IMR-90 (cell line): Measurements from ENCODE around the gene ZNF544. TPM values are rescaled to one million over a fixed set of nuclear protein-coding genes. Genes with fewer than 3 reads are reported as not detected.

ENCODE experiments used
- ATAC-seq: fragments of 200-7000 bp; cut with Tn5 transposase; 2 replicates; pipeline ENCODE4 v1.9.1; 2020; ENCODE audit warnings: low read depth, mild to moderate bottlenecking, moderate library complexity
- BruUV-seq: library from RNA; stranded (reverse); fragments of 400-500 nt; replicated peaks from 2 replicates; lab custom pipeline; 2021; lab: Mats Ljungman, UMichigan
- CTCF ChIA-PET: fragments of 300-600 bp; formaldehyde crosslinking; extraction: SDS; loops from one replicate; lab custom pipeline; 2021; ENCODE audit warnings: antibody characterized with exemption; lab: Yijun Ruan, JAX
- POLR2A ChIA-PET: fragments of 300-600 bp; sonication (Branson Sonifier 250); formaldehyde crosslinking; loops from one replicate; lab custom pipeline; 2022; ENCODE audit warnings: antibody characterized with exemption; ENCODE audit not compliant: unreplicated experiment; lab: Charles Lee
- DNase-seq: peaks from one replicate; pipeline ENCODE4 v3.0.0; 2013
- H2AFZ ChIP-seq: replicated peaks from 2 replicates; pipeline ENCODE3; 2013; ENCODE audit warnings: low read length, mild to moderate bottlenecking; ENCODE audit not compliant: poor library complexity
- H2AK5ac ChIP-seq: 2 replicates; pipeline ENCODE4 v1.6.1; 2013; ENCODE audit warnings: low read depth, low read length, inconsistent platforms
- H2AK9ac ChIP-seq: replicated peaks from 2 replicates; pipeline ENCODE3; 2013; ENCODE audit warnings: mild to moderate bottlenecking, low read depth, low read length, moderate library complexity; ENCODE audit not compliant: poor library complexity
- H2BK120ac ChIP-seq: 2 replicates; pipeline ENCODE4 v1.6.1; 2013; ENCODE audit warnings: low read depth, low read length, inconsistent platforms
- H2BK15ac ChIP-seq: 3 replicates; pipeline ENCODE4 v1.6.1; 2013; ENCODE audit warnings: low read depth, low read length, inconsistent platforms
- H2BK20ac ChIP-seq: 2 replicates; pipeline ENCODE4 v1.6.1; 2013; ENCODE audit warnings: low read depth, mild to moderate bottlenecking, inconsistent platforms, low read length, moderate library complexity
- H2BK5ac ChIP-seq: 2 replicates; pipeline ENCODE4 v1.6.1; 2013; ENCODE audit warnings: mild to moderate bottlenecking, low read depth, low read length, inconsistent platforms; ENCODE audit not compliant: poor library complexity, severe bottlenecking
- H3K14ac ChIP-seq: replicated peaks from 2 replicates; pipeline ENCODE4 v1.6.1; 2013; ENCODE audit warnings: low read depth, low read length, inconsistent platforms
- H3K18ac ChIP-seq: 2 replicates; pipeline ENCODE4 v1.6.1; 2013; ENCODE audit warnings: low read depth, low read length, control low read depth
- H3K23ac ChIP-seq: 2 replicates; pipeline ENCODE4 v1.6.1; 2013; ENCODE audit warnings: low read depth, low read length, inconsistent platforms
- H3K27ac ChIP-seq: 2 replicates; pipeline ENCODE4 v1.5.1; 2013; ENCODE audit warnings: mild to moderate bottlenecking, control low read depth, low read length; ENCODE audit not compliant: insufficient read depth
- H3K27me3 ChIP-seq: 2 replicates; pipeline ENCODE4 v1.6.1; 2013; ENCODE audit warnings: low read length; ENCODE audit not compliant: control insufficient read depth, insufficient read depth
- H3K36me3 ChIP-seq: 2 replicates; pipeline ENCODE4 v1.6.1; 2013; ENCODE audit warnings: low read length, mixed read lengths; ENCODE audit not compliant: control insufficient read depth, insufficient read depth
- H3K4ac ChIP-seq: 2 replicates; pipeline ENCODE4 v1.6.1; 2013; ENCODE audit warnings: low read depth, low read length, inconsistent platforms
- H3K4me1 ChIP-seq: 2 replicates; pipeline ENCODE4 v1.6.1; 2013; ENCODE audit warnings: low read length, mixed read lengths; ENCODE audit not compliant: control insufficient read depth, insufficient read depth
- H3K4me2 ChIP-seq: 2 replicates; pipeline ENCODE4 v1.6.1; 2013; ENCODE audit warnings: low read depth, mild to moderate bottlenecking, control low read depth, low read length, moderate library complexity
- H3K4me3 ChIP-seq: 2 replicates; pipeline ENCODE4 v1.5.1; 2013; ENCODE audit warnings: low read depth, mild to moderate bottlenecking, control low read depth, low read length, moderate library complexity; ENCODE audit not compliant: insufficient read depth
- H3K56ac ChIP-seq: 2 replicates; pipeline ENCODE4 v1.6.1; 2013; ENCODE audit warnings: low read length, inconsistent platforms; ENCODE audit not compliant: insufficient read depth; ENCODE audit errors: extremely low read depth
- H3K79me1 ChIP-seq, 2 experiments: 2 replicates each; pipeline ENCODE4 v1.6.1; 2013; ENCODE audit warnings: low read length in 2 of 2, inconsistent platforms in 1 of 2, low read depth in 1 of 2
- H3K9ac ChIP-seq: 2 replicates; pipeline ENCODE4 v1.6.1; 2013; ENCODE audit warnings: low read depth, low read length, control low read depth
- H3K9me1 ChIP-seq: 2 replicates; pipeline ENCODE4 v1.6.1; 2013; ENCODE audit warnings: low read length, inconsistent platforms; ENCODE audit not compliant: insufficient read depth
- H3K9me3 ChIP-seq: 2 replicates; pipeline ENCODE4 v1.6.1; 2013; ENCODE audit warnings: low read length; ENCODE audit not compliant: control insufficient read depth, insufficient read depth
- H4K20me1 ChIP-seq: 2 replicates; pipeline ENCODE4 v1.6.1; 2013; ENCODE audit warnings: low read length, inconsistent platforms; ENCODE audit not compliant: insufficient read depth
- H4K5ac ChIP-seq: 2 replicates; pipeline ENCODE4 v1.6.1; 2013; ENCODE audit warnings: mild to moderate bottlenecking, low read depth, low read length, control low read depth
- H4K8ac ChIP-seq, 2 experiments: 2 replicates each; pipeline ENCODE4 v1.6.1; 2013; ENCODE audit warnings: low read depth in 2 of 2, low read length in 2 of 2, control low read depth in 1 of 2, inconsistent platforms in 1 of 2
- H4K91ac ChIP-seq: 2 replicates; pipeline ENCODE4 v1.6.1; 2013; ENCODE audit warnings: low read depth, low read length, inconsistent platforms; ENCODE audit not compliant: insufficient read depth
- BHLHE40 ChIP-seq: fragments of 150-350 bp; IDR thresholded peaks from 2 replicates; pipeline ENCODE4 v1.6.1; 2016; ENCODE audit warnings: mild to moderate bottlenecking, low read depth, low read length
- CEBPB ChIP-seq: IDR thresholded peaks from 2 replicates; pipeline ENCODE4 v1.6.1; 2012; ENCODE audit warnings: low read depth, low read length, improper control_type of control experiment
- CHD1 ChIP-seq: IDR thresholded peaks from 2 replicates; pipeline ENCODE4 v1.6.1; 2012; ENCODE audit warnings: low read depth, low read length, improper control_type of control experiment
- ELK1 ChIP-seq: fragments of 150-350 bp; IDR thresholded peaks from 2 replicates; pipeline ENCODE4 v1.6.1; 2016; ENCODE audit warnings: low read depth, mild to moderate bottlenecking, low read length, moderate library complexity, borderline replicate concordance
- FOS ChIP-seq: fragments of 150-350 bp; IDR thresholded peaks from 2 replicates; pipeline ENCODE4 v1.6.1; 2016; ENCODE audit warnings: low read depth, low read length
- MAFK ChIP-seq: IDR thresholded peaks from 2 replicates; pipeline ENCODE4 v1.6.1; 2012; ENCODE audit warnings: low read depth, low read length, improper control_type of control experiment
- MAZ ChIP-seq: IDR thresholded peaks from 2 replicates; pipeline ENCODE4 v1.6.1; 2012; ENCODE audit warnings: low read depth, mild to moderate bottlenecking, low read length, improper control_type of control experiment, moderate library complexity, borderline replicate concordance
- MXI1 ChIP-seq: IDR thresholded peaks from 2 replicates; pipeline ENCODE4 v1.6.1; 2012; ENCODE audit warnings: low read depth, mild to moderate bottlenecking, low read length, moderate library complexity, borderline replicate concordance
- NFE2L2 ChIP-seq: fragments of 150-350 bp; IDR thresholded peaks from 2 replicates; pipeline ENCODE4 v1.6.1; 2016; ENCODE audit warnings: low read depth, mild to moderate bottlenecking, low read length
- POLR2A ChIP-seq: IDR thresholded peaks from 2 replicates; pipeline ENCODE4 v1.6.1; 2012; ENCODE audit warnings: mild to moderate bottlenecking, low read depth, low read length
- RAD21 ChIP-seq: IDR thresholded peaks from 2 replicates; pipeline ENCODE4 v1.6.1; 2012; ENCODE audit warnings: low read length, improper control_type of control experiment
- RCOR1 ChIP-seq: IDR thresholded peaks from 2 replicates; pipeline ENCODE4 v1.6.1; 2012; ENCODE audit warnings: mild to moderate bottlenecking, low read length, improper control_type of control experiment; ENCODE audit not compliant: insufficient replicate concordance
- RFX5 ChIP-seq: IDR thresholded peaks from 2 replicates; pipeline ENCODE4 v1.8.0; 2012; ENCODE audit warnings: low read depth, mild to moderate bottlenecking, low read length, moderate library complexity
- SMC3 ChIP-seq: fragments of 150-350 bp; IDR thresholded peaks from 2 replicates; pipeline ENCODE4 v1.6.1; 2016; ENCODE audit warnings: low read depth, mild to moderate bottlenecking, antibody characterized with exemption, low read length, moderate library complexity
- USF2 ChIP-seq: fragments of 150-350 bp; IDR thresholded peaks from 2 replicates; pipeline ENCODE4 v1.6.1; 2017; ENCODE audit warnings: mild to moderate bottlenecking, antibody characterized with exemption, low read length, low read depth
- WGBS, 2 experiments: methylation state at CpG; one replicate each; pipeline versions ENCODE4 v1.1.5 to v1.1.7; 2013; ENCODE audit warnings: missing lambda C conversion rate in 2 of 2; ENCODE audit not compliant: insufficient read length in 1 of 2; ENCODE audit errors: extremely low coverage in 2 of 2; 5-methylcytosine and 5-hydroxymethylcytosine counted together
- dilution Hi-C: fragments of 300-500 bp; cut with HindIII; formaldehyde crosslinking; loops from one replicate; pipeline ENCODE4 v1.14.3; 2018; ENCODE audit warnings: low sequenced_read_pairs; ENCODE audit not compliant: unreplicated experiment
- in situ Hi-C: fragments of 300-500 bp; cut with MboI; formaldehyde crosslinking; loops from 3 replicates; pipeline ENCODE4 v1.14.3; 2019; ENCODE audit warnings: low sequenced_read_pairs, inconsistent platforms, mixed read lengths
- intact Hi-C: fragments of 100-400 bp; cut with micrococcal nuclease; formaldehyde crosslinking; loops from 2 replicates; pipeline ENCODE4 v1.10.0; 2022
- polyA plus RNA-seq, 3 experiments: library from polyadenylated mRNA; depleted of rRNA; stranded (reverse); fragments of >200 nt; gene quantifications; 2 replicates each; pipeline ENCODE4 v1.2.3, GENCODE V29; 2012; ENCODE audit warnings: low replicate concordance in 1 of 3
- total RNA-seq: library from RNA; depleted of rRNA; stranded (reverse); fragments of >200 nt; gene quantifications from 2 replicates; pipeline ENCODE4 v1.2.3, GENCODE V29; 2012
- TF ChIP-seq, protein P1 (sequence below): conservative IDR thresholded peaks from 2 replicates; pipeline ENCODE4 v1.5.1; 2012; ENCODE audit warnings: mild to moderate bottlenecking, low read depth, low read length, improper control_type of control experiment

Gene ZNF544
- total and polyA plus RNA-seq, 2 of the 4 experiments (the other 2 are of a cell fraction) = 19.3 to 45.9 TPM

- WGBS, 2 experiments = 88% methylated on average over 1 of the region's 3 CpGs; no CpG with 5 or more reads in 1 of the 2 experiments
Observed at GRCh38 chr19:58268344-58268743, 39.6 kb downstream of the ZNF544 start.

More at GRCh38 chr19:58268344-58268743, 39.6 kb downstream of the ZNF544 start:
- no peak overlapping the region for H2BK20ac ChIP-seq
- ChIA-PET CTCF (no interaction called here), POLR2A (interaction anchor here (0.5 kb wide), 1 partner anchor 32 kb away, joined by 3 read pairs; no protein-coding TSS in a partner anchor)
- no peak overlapping the region for H3K4ac ChIP-seq
- dilution Hi-C loops = no loop called here
- no peak overlapping the region for H2AK5ac ChIP-seq
- H2AFZ ChIP-seq = no peak overlapping the region
- H3K4me3 ChIP-seq = no peak overlapping the region
- H3K36me3 ChIP-seq = peaks cover 52% of the 10 kb centered on the region
- no peak for DNase-seq
- H3K9me1 ChIP-seq = no peaks in the 10 kb centered on the region
- no TSS peak for BruUV-seq
- H3K9me3 ChIP-seq = peaks cover 91% of the 10 kb centered on the region
- peaks cover 4 to 6% of the 10 kb centered on the region in 2 experiments; a peak in 2 of 4 replicates for H3K79me1 ChIP-seq
- H3K27me3 ChIP-seq = no peaks in the 10 kb centered on the region
- H3K56ac ChIP-seq = no peak overlapping the region
- no peak overlapping the region for H3K4me2 ChIP-seq
- no peak overlapping the region for H4K5ac ChIP-seq
- H2AK9ac ChIP-seq = no peak overlapping the region
- no peak overlapping the region for H2BK5ac ChIP-seq
- H3K4me1 ChIP-seq = no peaks in the 10 kb centered on the region
- H4K91ac ChIP-seq = no peak overlapping the region
- no peak for ATAC-seq
- intact Hi-C loops = no loop called here
- H4K20me1 ChIP-seq = no peaks in the 10 kb centered on the region
- H4K8ac ChIP-seq = no peak overlapping the region
- H2BK120ac ChIP-seq = no peak overlapping the region
- no peak overlapping the region for H3K9ac ChIP-seq
- H3K23ac ChIP-seq = no peak overlapping the region
- no peak overlapping the region for H2BK15ac ChIP-seq
- TF ChIP-seq FOS = no peak
- no peak for TF ChIP-seq BHLHE40
- TF ChIP-seq POLR2A = no peak
- no peak for TF ChIP-seq ELK1
- TF ChIP-seq CEBPB = no peak
- TF ChIP-seq MXI1 = no peak
- TF ChIP-seq MAFK = no peak
- TF ChIP-seq RFX5 = no peak
- no peak for TF ChIP-seq RCOR1
- TF ChIP-seq NFE2L2 = no peak
- no peak for TF ChIP-seq CHD1
- no peak for TF ChIP-seq SMC3
- TF ChIP-seq USF2 = no peak
- no peak for TF ChIP-seq MAZ
- TF ChIP-seq RAD21 = no peak
- TF ChIP-seq, protein P1, sequence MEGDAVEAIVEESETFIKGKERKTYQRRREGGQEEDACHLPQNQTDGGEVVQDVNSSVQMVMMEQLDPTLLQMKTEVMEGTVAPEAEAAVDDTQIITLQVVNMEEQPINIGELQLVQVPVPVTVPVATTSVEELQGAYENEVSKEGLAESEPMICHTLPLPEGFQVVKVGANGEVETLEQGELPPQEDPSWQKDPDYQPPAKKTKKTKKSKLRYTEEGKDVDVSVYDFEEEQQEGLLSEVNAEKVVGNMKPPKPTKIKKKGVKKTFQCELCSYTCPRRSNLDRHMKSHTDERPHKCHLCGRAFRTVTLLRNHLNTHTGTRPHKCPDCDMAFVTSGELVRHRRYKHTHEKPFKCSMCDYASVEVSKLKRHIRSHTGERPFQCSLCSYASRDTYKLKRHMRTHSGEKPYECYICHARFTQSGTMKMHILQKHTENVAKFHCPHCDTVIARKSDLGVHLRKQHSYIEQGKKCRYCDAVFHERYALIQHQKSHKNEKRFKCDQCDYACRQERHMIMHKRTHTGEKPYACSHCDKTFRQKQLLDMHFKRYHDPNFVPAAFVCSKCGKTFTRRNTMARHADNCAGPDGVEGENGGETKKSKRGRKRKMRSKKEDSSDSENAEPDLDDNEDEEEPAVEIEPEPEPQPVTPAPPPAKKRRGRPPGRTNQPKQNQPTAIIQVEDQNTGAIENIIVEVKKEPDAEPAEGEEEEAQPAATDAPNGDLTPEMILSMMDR = no peak
- in situ Hi-C loops = no loop called here
- no peak overlapping the region for H3K27ac ChIP-seq
- H3K14ac ChIP-seq = no peak overlapping the region
- no peak overlapping the region for H3K18ac ChIP-seq
